NCI-H2171 (cell line): Measurements from ENCODE around the gene ZNF524.

ENCODE experiments used
- DNase-seq: peaks from one replicate; lab custom pipeline; 2025; lab: John Stamatoyannopoulos, UW

Gene ZNF524

GRCh38 chr19:55620410-55621204 is 20.5 kb downstream of the ZNF524 start:
- DNase-seq: no peak

DNA sequence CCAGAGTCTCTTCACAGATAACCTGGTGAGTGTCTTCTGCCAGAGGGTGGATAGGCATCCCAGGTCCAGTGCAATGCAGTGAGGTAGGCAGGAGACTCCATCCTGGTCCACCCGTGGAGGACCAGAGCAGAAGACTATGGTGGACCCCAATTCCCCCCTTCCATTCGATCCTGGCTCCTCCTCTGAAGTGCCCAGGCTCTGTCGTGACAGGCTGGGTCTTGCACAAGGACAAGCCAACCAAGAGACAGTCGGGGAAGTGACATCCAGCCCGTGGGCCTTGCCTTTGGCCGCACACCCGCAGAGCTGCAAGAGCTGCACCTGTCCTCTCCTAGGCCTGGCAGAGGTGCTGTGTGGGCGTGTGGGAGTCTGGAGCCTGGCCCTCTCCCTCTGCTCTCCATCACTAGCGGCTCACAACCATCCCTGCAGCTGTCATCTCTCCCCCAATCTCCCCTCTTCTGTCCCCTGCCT is 21.2 kb downstream of the ZNF524 start:
- DNase-seq: no peak

- DNase-seq: no peak
These were observed 21.7 kb downstream of the ZNF524 start for GRCh38 chr19:55621673-55622231.

- DNase-seq: no peak
These were observed 22.3 kb downstream of the ZNF524 start for GRCh38 chr19:55622242-55622969.

- DNase-seq: no peak
These were observed 23.0 kb downstream of the ZNF524 start for GRCh38 chr19:55623130-55623529.

DNA sequence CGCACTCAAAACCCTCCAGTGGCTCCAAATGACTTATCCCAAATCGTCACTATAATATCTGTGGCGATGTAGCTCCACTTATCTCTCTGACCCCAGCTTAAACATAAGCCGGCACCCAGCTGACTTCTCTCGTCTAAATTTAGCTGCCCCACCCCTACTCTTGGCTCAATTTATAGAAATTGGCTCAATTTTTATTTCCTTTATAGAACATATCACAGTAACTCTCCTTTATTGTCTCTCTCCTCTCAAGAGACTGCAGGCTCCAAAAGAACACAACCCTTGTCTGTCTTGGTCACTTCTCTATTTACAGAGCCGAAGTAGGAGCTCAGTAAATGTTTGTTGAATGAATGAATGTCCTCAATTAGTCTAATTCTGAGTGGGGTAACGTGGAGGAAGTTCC is 23.5 kb downstream of the ZNF524 start:
- no peak for DNase-seq

- peak; percentile 93 for DNase-seq
These were observed 24.3 kb downstream of the ZNF524 start, which contains the start of gene ZNF784 for GRCh38 chr19:55624109-55625003. ZNF784 (minus strand) TSS chr19:55624566; CDS start chr19:55624561, 5 bp downstream.

- DNase-seq: no peak
These were observed 24.9 kb downstream of the ZNF524 start for GRCh38 chr19:55625004-55625326.

DNA sequence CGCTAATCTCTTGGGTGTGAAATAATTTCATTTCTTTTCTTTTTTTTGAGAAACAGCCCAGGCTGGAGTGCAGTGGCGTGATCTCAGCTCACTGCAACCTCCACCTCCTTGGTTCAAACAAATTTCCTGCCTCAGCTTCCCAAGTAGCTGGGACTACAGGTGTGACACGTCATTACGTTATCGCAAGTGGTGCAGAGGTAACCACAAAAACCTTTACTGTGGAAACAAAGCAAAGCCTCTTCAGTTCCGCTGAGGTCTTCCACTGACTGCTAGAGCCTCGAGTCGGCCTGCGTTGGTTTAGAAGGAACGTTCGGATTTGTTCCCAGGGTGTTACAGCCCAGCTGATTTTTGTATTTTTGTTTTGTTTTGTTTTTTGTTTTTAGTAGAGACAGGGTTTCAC is 26.3 kb downstream of the ZNF524 start:
- no peak for DNase-seq

- peak; percentile 64 for DNase-seq
These were observed 32.4 kb downstream of the ZNF524 start for GRCh38 chr19:55632463-55632834.

DNA sequence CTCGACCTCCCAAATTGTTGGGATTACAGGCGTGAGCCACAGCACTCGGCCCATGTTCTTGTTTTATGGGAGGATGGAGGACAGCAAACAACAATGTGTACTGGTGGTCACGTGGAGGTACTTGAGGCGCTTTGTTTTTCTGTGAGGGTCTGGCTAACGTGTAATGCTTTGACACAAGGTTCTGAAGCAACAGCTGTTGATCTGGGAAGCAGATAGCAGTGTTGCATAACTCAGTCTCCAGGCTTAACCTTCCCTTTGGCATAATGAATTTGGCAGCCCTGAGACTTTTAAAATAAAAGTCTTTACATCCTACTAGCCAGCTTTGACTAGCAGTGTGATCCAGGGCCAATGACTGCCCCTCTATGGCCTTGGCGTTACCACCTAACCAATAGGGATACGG is 33.8 kb downstream of the ZNF524 start:
- no peak for DNase-seq

DNA sequence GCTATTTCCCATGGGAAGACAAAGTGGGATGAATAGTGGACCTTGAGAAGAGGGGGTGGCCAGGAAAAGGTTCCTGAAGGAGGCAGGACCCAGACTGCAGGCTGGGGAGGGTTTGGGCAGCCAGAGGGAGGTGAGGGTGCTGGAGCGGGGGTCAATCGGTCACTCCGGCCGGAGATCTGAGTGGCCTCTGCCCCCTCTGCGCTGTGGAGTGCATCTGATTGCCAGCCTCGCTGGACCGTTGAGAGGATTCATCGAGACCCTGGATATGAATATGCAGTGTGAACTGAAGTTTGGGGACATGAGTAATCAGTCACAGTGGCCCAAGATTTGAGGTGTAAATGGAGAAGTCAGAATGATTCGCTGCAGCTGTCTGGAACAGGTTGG is 35.2 kb downstream of the ZNF524 start:
- no peak for DNase-seq

GRCh38 chr19:55635856-55636440 is 35.9 kb downstream of the ZNF524 start:
- no peak for DNase-seq

GRCh38 chr19:55636723-55637122 is 36.6 kb downstream of the ZNF524 start:
- no peak for DNase-seq

GRCh38 chr19:55637534-55637933 is 37.4 kb downstream of the ZNF524 start:
- DNase-seq: no peak

- DNase-seq: no peak
These were observed 38.8 kb downstream of the ZNF524 start for GRCh38 chr19:55638864-55639359.

- DNase-seq: no peak
These were observed 40.0 kb downstream of the ZNF524 start for GRCh38 chr19:55640043-55640576.

- peak; percentile 73 for DNase-seq
These were observed 40.7 kb downstream of the ZNF524 start, which contains the start of gene ZNF580 for GRCh38 chr19:55640577-55641425. ZNF580 (plus strand) TSS chr19:55641002; CDS start chr19:55642509, 1,507 bp downstream.

DNA sequence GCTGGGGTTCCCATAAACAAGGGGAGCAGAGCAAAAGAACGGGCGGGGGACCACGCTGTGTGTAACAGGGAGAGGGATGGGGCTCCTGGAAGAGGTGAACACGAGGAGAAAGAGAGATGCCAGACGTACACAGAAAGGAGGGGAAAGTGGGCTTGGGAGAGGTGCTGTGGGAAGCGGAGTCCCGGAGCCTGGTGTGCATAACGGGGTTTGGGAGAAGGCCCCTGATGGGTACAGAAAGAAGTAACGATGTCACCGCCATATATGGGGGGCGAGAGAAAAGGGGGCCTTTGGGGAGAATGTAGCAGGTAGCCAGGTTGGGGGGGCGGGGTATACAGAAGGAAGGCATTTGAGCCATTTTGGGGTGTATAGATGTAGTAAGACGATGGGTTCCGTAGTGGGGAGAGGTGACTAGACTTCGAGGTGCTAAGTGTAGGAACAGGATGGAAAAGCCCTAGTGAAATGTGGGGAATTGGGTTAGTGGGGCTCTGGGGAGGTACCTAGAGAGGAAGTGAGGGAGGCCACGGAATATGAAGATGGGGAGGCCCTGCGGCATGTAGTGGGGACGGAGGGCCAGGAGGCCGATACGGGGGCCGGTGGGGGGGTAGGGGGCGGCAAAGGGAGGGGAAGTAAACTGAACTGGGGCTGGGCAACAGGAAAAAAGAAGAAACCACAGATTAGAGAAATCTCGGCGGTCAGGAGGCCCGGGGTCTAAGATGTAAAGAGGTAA is 41.5 kb downstream of the ZNF524 start:
- DNase-seq: peak; percentile 56
